Ectodermal cell (in vitro differentiated cells): ENCODE measurements around the gene MCTP1.

Source experiments
- H3K27ac ChIP-seq: 2 replicates; pipeline ENCODE4 v1.7.0; 2013; ENCODE audit warnings: mild to moderate bottlenecking, low read depth, low read length; ENCODE audit not compliant: insufficient read depth, poor library complexity, severe bottlenecking
- H3K27me3 ChIP-seq: 2 replicates; pipeline ENCODE4 v1.7.0; 2013; ENCODE audit warnings: mild to moderate bottlenecking, low read length; ENCODE audit not compliant: insufficient read depth, control insufficient read depth, poor library complexity, severe bottlenecking
- H3K36me3 ChIP-seq: one replicate; pipeline ENCODE4 v1.7.0; 2013; ENCODE audit warnings: low read length; ENCODE audit not compliant: control insufficient read depth, insufficient read depth
- H3K4me1 ChIP-seq: one replicate; pipeline ENCODE4 v1.7.0; 2013; ENCODE audit warnings: low read length; ENCODE audit not compliant: control insufficient read depth, insufficient read depth
- H3K4me3 ChIP-seq: 2 replicates; pipeline ENCODE4 v1.7.0; 2013; ENCODE audit warnings: low read depth, low read length, control low read depth; ENCODE audit not compliant: insufficient read depth
- H3K9me3 ChIP-seq: 2 replicates; pipeline ENCODE4 v1.7.0; 2013; ENCODE audit warnings: mild to moderate bottlenecking, low read length, moderate library complexity; ENCODE audit not compliant: control insufficient read depth
- WGBS, 2 experiments: methylation state at CpG; one replicate each; pipeline ENCODE4 v1.1.7; 2013; ENCODE audit warnings: missing lambda C conversion rate in 2 of 2; 5-methylcytosine and 5-hydroxymethylcytosine counted together

Gene MCTP1

GRCh38 chr5:95107138-95107537 lies 177.8 kb downstream of the MCTP1 start:
- 100% methylated on average over 1 to 2 of the region's 2 CpGs for WGBS, 2 experiments

GRCh38 chr5:95105638-95106037 lies 179.3 kb downstream of the MCTP1 start:
- Histone ChIP-seq H3K9me3 (no peaks in the 10 kb centered on the region), H3K27me3 (no peaks in the 10 kb centered on the region), H3K27ac (no peak overlapping the region), H3K36me3 (no peaks in the 10 kb centered on the region), H3K4me3 (no peak overlapping the region), H3K4me1 (no peaks in the 10 kb centered on the region)
- WGBS, 2 experiments, result 71 to 88% methylated on average over 1 of the region's 1 CpG

More at GRCh38 chr5:95107138-95107537, 177.8 kb downstream of the MCTP1 start:
- Histone ChIP-seq H3K36me3 (no peaks in the 10 kb centered on the region), H3K4me3 (no peak overlapping the region), H3K4me1 (no peaks in the 10 kb centered on the region), H3K27ac (no peak overlapping the region), H3K27me3 (no peaks in the 10 kb centered on the region), H3K9me3 (no peaks in the 10 kb centered on the region)

GRCh38 chr5:95102687-95103086 lies 182.2 kb downstream of the MCTP1 start:
- no peaks in the 10 kb centered on the region for H3K27me3 ChIP-seq
- 92% methylated on average over 1 of the region's 1 CpG; no CpG with 5 or more reads in 1 of the 2 experiments for WGBS, 2 experiments
- no peaks in the 10 kb centered on the region for H3K9me3 ChIP-seq
- no peaks in the 10 kb centered on the region for H3K36me3 ChIP-seq
- H3K27ac ChIP-seq, result no peak overlapping the region
- no peaks in the 10 kb centered on the region for H3K4me1 ChIP-seq
- H3K4me3 ChIP-seq, result no peak overlapping the region

DNA sequence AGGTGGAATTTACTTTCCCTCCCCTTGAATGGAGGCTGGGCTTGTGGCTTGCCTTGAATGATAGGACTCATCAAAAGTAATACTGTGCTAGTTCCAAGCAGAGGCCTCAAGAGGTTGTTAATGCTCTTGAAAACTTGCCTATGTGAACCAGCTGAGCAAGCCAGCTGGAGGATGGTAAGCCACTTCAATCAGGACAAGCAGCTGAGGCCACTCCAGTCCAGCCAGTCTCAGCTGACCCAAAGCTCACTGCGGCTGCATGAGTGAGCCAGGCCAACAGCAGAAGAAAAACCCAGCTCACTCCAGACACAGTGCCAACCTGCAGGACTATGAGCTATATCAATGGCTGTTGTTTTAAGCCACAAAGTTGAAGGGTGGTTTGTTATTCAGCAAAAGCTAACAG lies 182.8 kb downstream of the MCTP1 start:
- H3K36me3 ChIP-seq, result no peaks in the 10 kb centered on the region
- no peaks in the 10 kb centered on the region for H3K4me1 ChIP-seq
- H3K27me3 ChIP-seq, result no peaks in the 10 kb centered on the region
- no peak overlapping the region for H3K4me3 ChIP-seq
- 100% methylated on average over 1 of the region's 1 CpG for WGBS, 2 experiments
- no peak overlapping the region for H3K27ac ChIP-seq
- H3K9me3 ChIP-seq, result no peaks in the 10 kb centered on the region

GRCh38 chr5:95100551-95100950 lies 184.3 kb downstream of the MCTP1 start:
- Histone ChIP-seq H3K27ac (no peak overlapping the region), H3K27me3 (no peaks in the 10 kb centered on the region), H3K9me3 (no peaks in the 10 kb centered on the region), H3K4me3 (no peak overlapping the region), H3K36me3 (no peaks in the 10 kb centered on the region), H3K4me1 (no peaks in the 10 kb centered on the region)
- 100% methylated on average over 1 of the region's 1 CpG; no CpG with 5 or more reads in 1 of the 2 experiments for WGBS, 2 experiments

DNA sequence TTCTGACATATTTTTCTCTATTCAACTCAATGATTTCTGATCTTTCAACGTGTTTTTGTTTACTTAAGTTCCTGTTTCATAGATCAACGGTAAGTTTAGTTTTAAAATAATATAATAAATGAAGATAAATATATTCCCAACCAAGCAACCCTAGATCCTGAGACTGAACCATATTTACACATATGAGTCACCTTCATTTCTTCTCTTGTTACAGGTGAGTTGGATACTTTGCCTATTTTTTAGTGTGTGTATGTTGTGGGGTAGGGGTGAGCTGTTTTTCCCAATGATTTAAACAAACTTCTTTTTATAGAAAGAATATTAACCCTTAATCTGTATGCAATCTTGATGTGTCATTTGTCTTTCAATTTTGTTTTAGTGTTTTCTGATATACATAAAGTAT lies 186.9 kb downstream of the MCTP1 start:
- Histone ChIP-seq H3K4me1 (no peaks in the 10 kb centered on the region), H3K27ac (no peak overlapping the region)
- no CpG with 5 or more reads among the region's 2 CpGs for WGBS, 2 experiments

DNA sequence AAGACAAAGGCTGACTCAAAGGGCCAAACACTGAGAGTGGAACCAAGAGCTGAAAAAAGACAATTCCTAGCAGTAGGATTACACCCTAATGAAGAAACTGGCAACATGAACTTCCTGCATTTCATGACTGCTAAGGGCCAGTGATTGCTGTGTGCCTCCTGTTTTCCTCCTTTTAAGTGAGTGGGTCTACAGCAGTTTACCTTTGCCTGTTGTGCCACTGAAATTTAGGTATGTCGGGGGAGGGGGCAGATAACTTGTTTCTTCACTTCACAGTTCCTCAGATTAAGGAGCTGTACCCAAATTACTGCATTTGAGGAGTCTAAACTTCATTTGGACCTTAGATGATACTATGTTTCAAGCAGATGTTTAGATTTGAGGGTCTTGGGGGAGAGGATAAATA lies 191.7 kb downstream of the MCTP1 start:
- WGBS, 2 experiments, result 89 to 92% methylated on average over 1 of the region's 1 CpG
- H3K27me3 ChIP-seq, result no peaks in the 10 kb centered on the region
- no peaks in the 10 kb centered on the region for H3K36me3 ChIP-seq
- no peaks in the 10 kb centered on the region for H3K9me3 ChIP-seq
- no peaks in the 10 kb centered on the region for H3K4me1 ChIP-seq
- no peak overlapping the region for H3K4me3 ChIP-seq
- H3K27ac ChIP-seq, result no peak overlapping the region

More for the DNA sequence above, 186.9 kb downstream of the MCTP1 start:
- Histone ChIP-seq H3K4me3 (no peak overlapping the region), H3K27me3 (no peaks in the 10 kb centered on the region), H3K9me3 (no peaks in the 10 kb centered on the region), H3K36me3 (no peaks in the 10 kb centered on the region)

GRCh38 chr5:95090774-95091173 lies 194.1 kb downstream of the MCTP1 start:
- WGBS, 2 experiments, result 94 to 97% methylated on average over 2 of the region's 2 CpGs

GRCh38 chr5:95087816-95088317 lies 197.0 kb downstream of the MCTP1 start:
- Histone ChIP-seq H3K4me3 (no peak overlapping the region), H3K4me1 (no peaks in the 10 kb centered on the region), H3K36me3 (no peaks in the 10 kb centered on the region), H3K27ac (no peak overlapping the region), H3K9me3 (no peaks in the 10 kb centered on the region), H3K27me3 (no peaks in the 10 kb centered on the region)
- 93 to 95% methylated on average over 6 to 7 of the region's 7 CpGs for WGBS, 2 experiments

More at GRCh38 chr5:95090774-95091173, 194.1 kb downstream of the MCTP1 start:
- Histone ChIP-seq H3K4me1 (no peaks in the 10 kb centered on the region), H3K27me3 (no peaks in the 10 kb centered on the region), H3K27ac (no peak overlapping the region), H3K4me3 (no peak overlapping the region), H3K9me3 (no peaks in the 10 kb centered on the region), H3K36me3 (no peaks in the 10 kb centered on the region)

- Histone ChIP-seq H3K27me3 (no peaks in the 10 kb centered on the region), H3K4me1 (peaks cover under 1% of the 10 kb centered on the region), H3K4me3 (no peak overlapping the region), H3K9me3 (no peaks in the 10 kb centered on the region), H3K27ac (no peak overlapping the region), H3K36me3 (no peaks in the 10 kb centered on the region)
- 91 to 96% methylated on average over 6 of the region's 6 CpGs for WGBS, 2 experiments
Observed at GRCh38 chr5:95086927-95087815, 197.7 kb downstream of the MCTP1 start.
